ENCODE measurements around the gene CLIP4.

- TF ChIP-seq, protein P1, sequence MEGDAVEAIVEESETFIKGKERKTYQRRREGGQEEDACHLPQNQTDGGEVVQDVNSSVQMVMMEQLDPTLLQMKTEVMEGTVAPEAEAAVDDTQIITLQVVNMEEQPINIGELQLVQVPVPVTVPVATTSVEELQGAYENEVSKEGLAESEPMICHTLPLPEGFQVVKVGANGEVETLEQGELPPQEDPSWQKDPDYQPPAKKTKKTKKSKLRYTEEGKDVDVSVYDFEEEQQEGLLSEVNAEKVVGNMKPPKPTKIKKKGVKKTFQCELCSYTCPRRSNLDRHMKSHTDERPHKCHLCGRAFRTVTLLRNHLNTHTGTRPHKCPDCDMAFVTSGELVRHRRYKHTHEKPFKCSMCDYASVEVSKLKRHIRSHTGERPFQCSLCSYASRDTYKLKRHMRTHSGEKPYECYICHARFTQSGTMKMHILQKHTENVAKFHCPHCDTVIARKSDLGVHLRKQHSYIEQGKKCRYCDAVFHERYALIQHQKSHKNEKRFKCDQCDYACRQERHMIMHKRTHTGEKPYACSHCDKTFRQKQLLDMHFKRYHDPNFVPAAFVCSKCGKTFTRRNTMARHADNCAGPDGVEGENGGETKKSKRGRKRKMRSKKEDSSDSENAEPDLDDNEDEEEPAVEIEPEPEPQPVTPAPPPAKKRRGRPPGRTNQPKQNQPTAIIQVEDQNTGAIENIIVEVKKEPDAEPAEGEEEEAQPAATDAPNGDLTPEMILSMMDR (conservative IDR thresholded peaks at IDR 0.05; ENCODE audit: low read depth, low read length): no peak
- TF ChIP-seq EZH2 (IDR thresholded peaks at IDR 0.05; ENCODE audit: borderline replicate concordance, low read depth, low read length, poor library complexity, severe bottlenecking): no peak
Observed at GRCh38 chr2:29096969-29097368, 18.2 kb upstream of the CLIP4 start.
